HCT116 (cell line): ENCODE results near the gene TTC17. TPM values are rescaled to one million over a fixed set of nuclear protein-coding genes. Genes with fewer than 3 reads are reported as not detected.

Source experiments
- ATAC-seq: fragments of 200-7000 bp; cut with Tn5 transposase; 2 replicates; pipeline ENCODE4 v1.9.1; 2020; ENCODE audit warnings: mild to moderate bottlenecking, moderate library complexity
- BruUV-seq: library from RNA; stranded (reverse); fragments of 400-500 nt; replicated peaks from 2 replicates; lab custom pipeline; 2021; lab: Mats Ljungman, UMichigan
- CTCF ChIA-PET: fragments of 300-600 bp; sonication (Branson Sonifier 250); formaldehyde crosslinking; loops from one replicate; lab custom pipeline; 2021; ENCODE audit warnings: antibody characterized with exemption; lab: Charles Lee
- POLR2A ChIA-PET: fragments of 300-600, 350-600 bp; sonication (Branson Sonifier 250); formaldehyde crosslinking; loops from one replicate; lab custom pipeline; 2021; ENCODE audit warnings: antibody characterized with exemption; lab: Charles Lee
- RAD21 ChIA-PET, 2 experiments: fragments of 300-600 bp; sonication (Branson Sonifier 250); formaldehyde crosslinking; loops; one replicate each; lab custom pipeline; 2023; ENCODE audit warnings: low total read pairs in 2 of 2; ENCODE audit not compliant: uncharacterized antibody in 2 of 2, unreplicated experiment in 2 of 2, low non-redundant PET in 1 of 2; lab: Charles Lee
- DNase-seq: peaks from one replicate; pipeline ENCODE4 v3.0.0-alpha.2; 2010; ENCODE audit warnings: low read depth, low spot score
- H2AFZ ChIP-seq: fragments of 200-600 bp; shearing (Covaris generic), sonication (generic); 2 replicates; pipeline ENCODE4 v1.6.1; 2017; ENCODE audit warnings: low read depth, mixed run types, mixed read lengths, antibody characterized with exemption, low read length; ENCODE audit not compliant: poor library complexity, severe bottlenecking
- H3K27ac ChIP-seq: 2 replicates; pipeline ENCODE4 v1.5.1; 2012; ENCODE audit warnings: low read depth, low read length
- H3K27me3 ChIP-seq: fragments of 200-600 bp; sonication (generic); 2 replicates; pipeline ENCODE4 v1.6.1; 2016; ENCODE audit warnings: mixed run types, low read length, mixed read lengths; ENCODE audit not compliant: insufficient read depth
- H3K36me3 ChIP-seq, 2 experiments: fragments of 200-500 bp in 1 of 2; fragments of 200-600 bp in 1 of 2; sonication (Bioruptor generic) in 1 of 2; sonication (generic) in 1 of 2; 2 replicates each; pipeline versions ENCODE4 v1.5.1 to v1.6.1; 2014 to 2016; ENCODE audit warnings: low read length in 2 of 2, inconsistent platforms in 1 of 2, mixed read lengths in 1 of 2, mixed run types in 1 of 2; ENCODE audit not compliant: insufficient read depth in 2 of 2, control insufficient read depth in 1 of 2
- H3K4me1 ChIP-seq, 2 experiments: fragments of 200-600 bp in 1 of 2; sonication (generic) in 1 of 2; 2 replicates each; pipeline versions ENCODE4 v1.5.1 to v1.6.1; 2012 to 2017; ENCODE audit warnings: low read length in 2 of 2, inconsistent platforms in 1 of 2, mild to moderate bottlenecking in 1 of 2, mixed read lengths in 1 of 2, mixed run types in 1 of 2, moderate library complexity in 1 of 2; ENCODE audit not compliant: insufficient read depth in 2 of 2, control insufficient read depth in 1 of 2
- H3K4me2 ChIP-seq: fragments of 200-600 bp; sonication (generic); 2 replicates; pipeline ENCODE4 v1.6.1; 2017; ENCODE audit warnings: mixed run types, low read length, mixed read lengths
- H3K4me3 ChIP-seq, 2 experiments: fragments of 200-600 bp in 1 of 2; sonication (generic) in 1 of 2; replicated peaks in 1 of 2; 2 replicates each; pipeline ENCODE4 v1.5.1; 2011 to 2016; ENCODE audit warnings: low read length in 2 of 2, control low read depth in 1 of 2, low read depth in 1 of 2, mild to moderate bottlenecking in 1 of 2, mixed read lengths in 1 of 2, mixed run types in 1 of 2
- H3K79me2 ChIP-seq: fragments of 200-600 bp; sonication (generic); 2 replicates; pipeline ENCODE4 v1.6.1; 2017; ENCODE audit warnings: mild to moderate bottlenecking, mixed run types, low read length, moderate library complexity, mixed read lengths; ENCODE audit not compliant: insufficient read depth
- H3K9ac ChIP-seq: fragments of 200-600 bp; sonication (generic); 2 replicates; pipeline ENCODE4 v1.6.1; 2016; ENCODE audit warnings: low read length, mixed read lengths
- H3K9me2 ChIP-seq: fragments of 200-600 bp; sonication (generic), shearing (Covaris generic); 2 replicates; pipeline ENCODE4 v1.6.1; 2017; ENCODE audit warnings: mixed run types, mild to moderate bottlenecking, moderate library complexity; ENCODE audit not compliant: insufficient read depth
- H3K9me3 ChIP-seq, 2 experiments: fragments of 200-500 bp in 1 of 2; fragments of 200-600 bp in 1 of 2; sonication (Bioruptor generic) in 1 of 2; sonication (generic) in 1 of 2; 2 replicates each; pipeline ENCODE4 v1.6.1; 2014 to 2017; ENCODE audit warnings: low read length in 2 of 2, mixed read lengths in 2 of 2, inconsistent platforms in 1 of 2, low read depth in 1 of 2, mild to moderate bottlenecking in 1 of 2, mixed run types in 1 of 2, moderate library complexity in 1 of 2; ENCODE audit not compliant: control insufficient read depth in 1 of 2, insufficient read depth in 1 of 2
- H4K20me1 ChIP-seq: fragments of 200-600 bp; sonication (generic), shearing (Covaris generic); 2 replicates; pipeline ENCODE4 v1.6.1; 2017; ENCODE audit warnings: mixed run types, mild to moderate bottlenecking, moderate library complexity; ENCODE audit not compliant: insufficient read depth
- CBX3 ChIP-seq: IDR thresholded peaks from 2 replicates; pipeline ENCODE4 v1.6.1; 2012; ENCODE audit warnings: low read depth
- ELF1 ChIP-seq: IDR thresholded peaks from 2 replicates; pipeline ENCODE4 v1.6.1; 2012; ENCODE audit warnings: low read depth, borderline replicate concordance
- JUND ChIP-seq: IDR thresholded peaks from 2 replicates; pipeline ENCODE4 v1.6.1; 2012
- SP1 ChIP-seq: IDR thresholded peaks from 2 replicates; pipeline ENCODE4 v1.6.1; 2012; ENCODE audit warnings: low read depth
- YY1 ChIP-seq: IDR thresholded peaks from 2 replicates; pipeline ENCODE4 v1.6.1; 2011; ENCODE audit warnings: low read length, low read depth, moderate library complexity, mild to moderate bottlenecking; ENCODE audit not compliant: insufficient replicate concordance; ENCODE audit errors: extremely low read depth
- ZFX ChIP-seq: fragments of 450-650 bp; IDR thresholded peaks from 2 replicates; pipeline ENCODE4 v1.6.1; 2017
- intact Hi-C: fragments of 100-400 bp; cut with micrococcal nuclease; formaldehyde crosslinking; loops from 2 replicates; pipeline ENCODE4 v1.10.0; 2022
- total RNA-seq: library from RNA; stranded (reverse); gene quantifications from one replicate; pipeline ENCODE4 v1.2.1, GENCODE V29; 2021; ENCODE audit not compliant: unreplicated experiment
- TF ChIP-seq, protein P1 (sequence below): IDR thresholded peaks from 2 replicates; pipeline ENCODE4 v1.6.1; 2012; ENCODE audit warnings: low read depth
- TF ChIP-seq, protein P2 (sequence below): IDR thresholded peaks from 2 replicates; pipeline ENCODE4 v1.6.1; 2012
- TF ChIP-seq, protein P3 (sequence below): IDR thresholded peaks from 2 replicates; pipeline ENCODE4 v1.6.1; 2011; ENCODE audit warnings: mild to moderate bottlenecking, low read length, moderate library complexity; ENCODE audit not compliant: insufficient replicate concordance; ENCODE audit errors: extremely low read depth
- TF ChIP-seq, protein P4 (sequence below), 3 experiments: fragments of 200-600 bp in 1 of 3; sonication (generic) in 1 of 3; IDR thresholded peaks in 2 of 3; conservative IDR thresholded peaks in 1 of 3; 2 replicates each; pipeline ENCODE4 v1.5.1; 2012 to 2017; ENCODE audit warnings: low read depth in 2 of 3, low read length in 2 of 3, antibody characterized with exemption in 1 of 3, borderline replicate concordance in 1 of 3, control low read depth in 1 of 3, mild to moderate bottlenecking in 1 of 3, mixed read lengths in 1 of 3, mixed run types in 1 of 3, moderate library complexity in 1 of 3; ENCODE audit not compliant: insufficient read depth in 1 of 3

Gene TTC17
- total RNA-seq, 1 experiment from 2014 or later = 51.6 TPM

DNA sequence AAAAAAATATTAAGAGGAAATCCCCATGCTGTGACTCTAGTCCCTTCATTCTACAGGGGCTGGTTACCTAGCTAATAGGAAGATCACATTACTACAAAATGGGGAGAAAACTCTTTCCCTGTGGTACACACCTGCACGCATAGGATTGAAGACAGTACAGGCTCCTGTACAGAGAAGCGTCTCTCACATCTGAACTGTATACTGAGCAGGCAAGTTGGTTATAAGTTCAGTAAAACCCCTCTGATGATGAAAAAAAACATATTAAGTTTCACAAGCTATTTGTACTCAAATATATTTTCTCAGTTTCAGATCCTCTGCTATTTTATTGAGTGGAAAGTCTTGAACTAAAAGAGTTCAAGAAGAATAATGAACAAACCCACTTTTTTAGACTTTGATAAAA lies 164.9 kb downstream of the TTC17 start:
- POLR2A ChIA-PET = no interaction called here
- no peaks in the 10 kb centered on the region for H4K20me1 ChIP-seq
- H3K4me2 ChIP-seq = no peak overlapping the region
- no TSS peak for BruUV-seq
- no peak overlapping the region for H3K9ac ChIP-seq
- H3K36me3 ChIP-seq = no peaks in the 10 kb centered on the region
- no peak overlapping the region for H2AFZ ChIP-seq
- intact Hi-C loops = no loop called here
- peaks cover 18% of the 10 kb centered on the region for H3K27me3 ChIP-seq
- CTCF ChIA-PET = no interaction called here
- TF ChIP-seq, protein P1, sequence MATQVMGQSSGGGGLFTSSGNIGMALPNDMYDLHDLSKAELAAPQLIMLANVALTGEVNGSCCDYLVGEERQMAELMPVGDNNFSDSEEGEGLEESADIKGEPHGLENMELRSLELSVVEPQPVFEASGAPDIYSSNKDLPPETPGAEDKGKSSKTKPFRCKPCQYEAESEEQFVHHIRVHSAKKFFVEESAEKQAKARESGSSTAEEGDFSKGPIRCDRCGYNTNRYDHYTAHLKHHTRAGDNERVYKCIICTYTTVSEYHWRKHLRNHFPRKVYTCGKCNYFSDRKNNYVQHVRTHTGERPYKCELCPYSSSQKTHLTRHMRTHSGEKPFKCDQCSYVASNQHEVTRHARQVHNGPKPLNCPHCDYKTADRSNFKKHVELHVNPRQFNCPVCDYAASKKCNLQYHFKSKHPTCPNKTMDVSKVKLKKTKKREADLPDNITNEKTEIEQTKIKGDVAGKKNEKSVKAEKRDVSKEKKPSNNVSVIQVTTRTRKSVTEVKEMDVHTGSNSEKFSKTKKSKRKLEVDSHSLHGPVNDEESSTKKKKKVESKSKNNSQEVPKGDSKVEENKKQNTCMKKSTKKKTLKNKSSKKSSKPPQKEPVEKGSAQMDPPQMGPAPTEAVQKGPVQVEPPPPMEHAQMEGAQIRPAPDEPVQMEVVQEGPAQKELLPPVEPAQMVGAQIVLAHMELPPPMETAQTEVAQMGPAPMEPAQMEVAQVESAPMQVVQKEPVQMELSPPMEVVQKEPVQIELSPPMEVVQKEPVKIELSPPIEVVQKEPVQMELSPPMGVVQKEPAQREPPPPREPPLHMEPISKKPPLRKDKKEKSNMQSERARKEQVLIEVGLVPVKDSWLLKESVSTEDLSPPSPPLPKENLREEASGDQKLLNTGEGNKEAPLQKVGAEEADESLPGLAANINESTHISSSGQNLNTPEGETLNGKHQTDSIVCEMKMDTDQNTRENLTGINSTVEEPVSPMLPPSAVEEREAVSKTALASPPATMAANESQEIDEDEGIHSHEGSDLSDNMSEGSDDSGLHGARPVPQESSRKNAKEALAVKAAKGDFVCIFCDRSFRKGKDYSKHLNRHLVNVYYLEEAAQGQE = no peak
- TF ChIP-seq, all 23 proteins: peak for 0
- ATAC-seq = no peak
- no peak overlapping the region for H3K4me3 ChIP-seq
- no peaks in the 10 kb centered on the region for H3K79me2 ChIP-seq
- RAD21 ChIA-PET = no interaction called here
- DNase-seq = no peak
- no peaks in the 10 kb centered on the region for H3K4me1 ChIP-seq
- no peak overlapping the region for H3K27ac ChIP-seq
- no peaks in the 10 kb centered on the region for H3K9me3 ChIP-seq
- H3K9me2 ChIP-seq = no peaks in the 10 kb centered on the region

DNA sequence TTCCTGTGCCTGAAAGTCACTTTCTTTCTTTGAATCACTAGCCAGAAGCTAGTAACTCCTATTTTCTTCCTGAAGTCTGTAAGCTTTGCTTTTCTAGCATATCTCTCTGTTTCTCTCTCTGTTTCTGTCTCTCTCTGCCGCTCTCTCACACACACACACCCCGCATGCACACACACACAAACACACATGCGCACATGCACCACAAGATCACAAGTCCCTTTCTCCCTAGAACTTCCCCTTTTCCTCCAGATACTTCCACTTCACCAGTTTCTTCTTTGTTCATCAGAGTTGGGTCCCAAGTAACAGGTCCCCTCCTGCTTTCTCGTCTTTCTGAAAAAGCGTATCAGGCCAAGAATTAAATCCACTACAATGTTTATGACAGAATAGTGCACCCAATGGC lies 173.3 kb downstream of the TTC17 start:
- Histone ChIP-seq H3K4me1 (no peaks in the 10 kb centered on the region), H3K9ac (no peak overlapping the region), H3K27ac (no peak overlapping the region), H3K36me3 (no peaks in the 10 kb centered on the region), H3K9me2 (no peaks in the 10 kb centered on the region), H4K20me1 (no peaks in the 10 kb centered on the region), H3K27me3 (peaks cover 51% of the 10 kb centered on the region), H2AFZ (no peak overlapping the region), H3K79me2 (no peaks in the 10 kb centered on the region), H3K4me3 (no peak overlapping the region), H3K4me2 (no peak overlapping the region), H3K9me3 (no peaks in the 10 kb centered on the region)
- ChIA-PET CTCF (no interaction called here), RAD21 (no interaction called here), POLR2A (no interaction called here)
- BruUV-seq = no TSS peak
- intact Hi-C loops = no loop called here
- DNase-seq (no peak), ATAC-seq (no peak)
- TF ChIP-seq JUND (no peak), ELF1 (no peak), YY1 (no peak), ZFX (no peak), SP1 (no peak), CBX3 (no peak)
- TF ChIP-seq, protein P2, sequence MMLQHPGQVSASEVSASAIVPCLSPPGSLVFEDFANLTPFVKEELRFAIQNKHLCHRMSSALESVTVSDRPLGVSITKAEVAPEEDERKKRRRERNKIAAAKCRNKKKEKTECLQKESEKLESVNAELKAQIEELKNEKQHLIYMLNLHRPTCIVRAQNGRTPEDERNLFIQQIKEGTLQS = no peak
- TF ChIP-seq, protein P3, sequence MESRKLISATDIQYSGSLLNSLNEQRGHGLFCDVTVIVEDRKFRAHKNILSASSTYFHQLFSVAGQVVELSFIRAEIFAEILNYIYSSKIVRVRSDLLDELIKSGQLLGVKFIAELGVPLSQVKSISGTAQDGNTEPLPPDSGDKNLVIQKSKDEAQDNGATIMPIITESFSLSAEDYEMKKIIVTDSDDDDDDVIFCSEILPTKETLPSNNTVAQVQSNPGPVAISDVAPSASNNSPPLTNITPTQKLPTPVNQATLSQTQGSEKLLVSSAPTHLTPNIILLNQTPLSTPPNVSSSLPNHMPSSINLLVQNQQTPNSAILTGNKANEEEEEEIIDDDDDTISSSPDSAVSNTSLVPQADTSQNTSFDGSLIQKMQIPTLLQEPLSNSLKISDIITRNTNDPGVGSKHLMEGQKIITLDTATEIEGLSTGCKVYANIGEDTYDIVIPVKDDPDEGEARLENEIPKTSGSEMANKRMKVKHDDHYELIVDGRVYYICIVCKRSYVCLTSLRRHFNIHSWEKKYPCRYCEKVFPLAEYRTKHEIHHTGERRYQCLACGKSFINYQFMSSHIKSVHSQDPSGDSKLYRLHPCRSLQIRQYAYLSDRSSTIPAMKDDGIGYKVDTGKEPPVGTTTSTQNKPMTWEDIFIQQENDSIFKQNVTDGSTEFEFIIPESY = no peak
- TF ChIP-seq, protein P4, sequence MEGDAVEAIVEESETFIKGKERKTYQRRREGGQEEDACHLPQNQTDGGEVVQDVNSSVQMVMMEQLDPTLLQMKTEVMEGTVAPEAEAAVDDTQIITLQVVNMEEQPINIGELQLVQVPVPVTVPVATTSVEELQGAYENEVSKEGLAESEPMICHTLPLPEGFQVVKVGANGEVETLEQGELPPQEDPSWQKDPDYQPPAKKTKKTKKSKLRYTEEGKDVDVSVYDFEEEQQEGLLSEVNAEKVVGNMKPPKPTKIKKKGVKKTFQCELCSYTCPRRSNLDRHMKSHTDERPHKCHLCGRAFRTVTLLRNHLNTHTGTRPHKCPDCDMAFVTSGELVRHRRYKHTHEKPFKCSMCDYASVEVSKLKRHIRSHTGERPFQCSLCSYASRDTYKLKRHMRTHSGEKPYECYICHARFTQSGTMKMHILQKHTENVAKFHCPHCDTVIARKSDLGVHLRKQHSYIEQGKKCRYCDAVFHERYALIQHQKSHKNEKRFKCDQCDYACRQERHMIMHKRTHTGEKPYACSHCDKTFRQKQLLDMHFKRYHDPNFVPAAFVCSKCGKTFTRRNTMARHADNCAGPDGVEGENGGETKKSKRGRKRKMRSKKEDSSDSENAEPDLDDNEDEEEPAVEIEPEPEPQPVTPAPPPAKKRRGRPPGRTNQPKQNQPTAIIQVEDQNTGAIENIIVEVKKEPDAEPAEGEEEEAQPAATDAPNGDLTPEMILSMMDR (IDR thresholded peaks at IDR 0.05 in 2 of 3, conservative IDR thresholded peaks at IDR 0.05 in 1 of 3; ENCODE audit: borderline replicate concordance in 1 of 3, insufficient read depth in 1 of 3, low read depth in 2 of 3, low read length in 2 of 3) = no peak
